HG02798 (cell line): ENCODE results near the gene ESM1.

ENCODE experiments used
- ATAC-seq: cut with Tn5 transposase; IDR thresholded peaks from one replicate; pipeline ENCODE4 v1.9.1; 2021; ENCODE audit warnings: mild to moderate bottlenecking; ENCODE audit not compliant: unreplicated experiment, poor library complexity

The ESM1 gene

GRCh38 chr5:54988218-54988617 is 2.8 kb upstream of the ESM1 start:
- ATAC-seq, result no peak

DNA sequence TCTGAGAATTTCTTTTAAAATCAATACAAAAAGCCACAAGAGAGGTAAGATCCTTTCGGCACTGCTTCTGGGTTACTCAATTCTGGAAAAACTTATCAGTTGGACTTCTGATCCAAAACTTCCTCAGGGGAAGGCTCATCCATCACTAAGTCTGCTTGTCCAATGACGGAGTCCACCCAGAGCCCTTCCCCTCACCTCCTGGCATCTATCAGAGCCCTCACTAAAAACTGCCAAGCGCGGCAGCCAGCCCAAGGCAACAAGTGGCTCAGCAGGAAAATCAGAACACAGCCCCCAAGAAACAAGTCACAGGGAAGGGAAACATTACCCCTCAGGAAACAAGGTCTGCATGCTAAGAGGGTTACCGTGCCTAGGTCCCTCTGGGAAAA is 869 bp upstream of the ESM1 start:
- no peak for ATAC-seq

DNA sequence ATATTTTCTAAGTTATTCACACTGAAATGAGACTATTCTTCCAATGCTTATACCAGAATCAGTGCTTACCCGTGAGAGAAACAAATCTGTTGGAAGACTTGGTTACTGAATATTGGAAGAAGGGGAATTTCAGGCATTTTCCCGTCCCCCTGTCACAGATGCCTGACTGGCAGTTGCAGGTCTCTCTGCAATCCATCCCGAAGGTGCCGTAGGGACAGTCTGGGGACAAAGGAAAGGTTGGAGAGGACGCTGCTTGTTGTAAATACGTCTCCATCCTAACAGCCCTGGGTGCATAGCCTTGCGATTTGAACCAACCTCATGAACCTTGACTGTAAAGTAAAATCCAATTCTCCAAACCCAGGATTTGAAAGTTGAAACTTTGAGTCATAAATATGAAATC is 3.5 kb downstream of the ESM1 start:
- no peak for ATAC-seq

GRCh38 chr5:54975701-54976100 is 9.7 kb downstream of the ESM1 start:
- no peak for ATAC-seq

- no peak for ATAC-seq
Observed at GRCh38 chr5:54969856-54970828, 15.3 kb downstream of the ESM1 start.

- no peak for ATAC-seq
Observed at GRCh38 chr5:54969242-54969641, 16.2 kb downstream of the ESM1 start.

DNA sequence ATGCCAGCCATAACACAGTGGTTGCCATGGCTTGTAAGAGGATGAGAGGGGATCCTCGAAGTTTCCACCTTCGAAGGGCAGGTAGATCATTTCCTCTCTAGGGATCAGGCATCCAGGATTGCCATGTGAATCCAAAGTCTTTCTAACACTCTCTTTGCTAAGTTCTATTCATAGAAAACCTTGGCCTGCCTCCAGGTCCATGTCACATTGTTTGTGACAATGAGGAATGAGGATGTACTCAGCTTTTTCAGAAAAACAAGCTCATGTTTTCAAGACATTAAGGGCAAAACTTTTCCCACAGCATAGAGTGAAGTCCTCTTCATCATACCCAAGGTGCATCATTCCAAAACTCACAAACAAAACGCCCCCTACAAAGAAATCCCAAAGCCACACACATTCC is 19.6 kb downstream of the ESM1 start:
- no peak for ATAC-seq

- ATAC-seq, result no peak
Observed at GRCh38 chr5:54964405-54964804, 21.0 kb downstream of the ESM1 start.

- no peak for ATAC-seq
Observed at GRCh38 chr5:54959673-54960418, 25.5 kb downstream of the ESM1 start.

GRCh38 chr5:54956922-54957321 is 28.5 kb downstream of the ESM1 start:
- ATAC-seq, result no peak

DNA sequence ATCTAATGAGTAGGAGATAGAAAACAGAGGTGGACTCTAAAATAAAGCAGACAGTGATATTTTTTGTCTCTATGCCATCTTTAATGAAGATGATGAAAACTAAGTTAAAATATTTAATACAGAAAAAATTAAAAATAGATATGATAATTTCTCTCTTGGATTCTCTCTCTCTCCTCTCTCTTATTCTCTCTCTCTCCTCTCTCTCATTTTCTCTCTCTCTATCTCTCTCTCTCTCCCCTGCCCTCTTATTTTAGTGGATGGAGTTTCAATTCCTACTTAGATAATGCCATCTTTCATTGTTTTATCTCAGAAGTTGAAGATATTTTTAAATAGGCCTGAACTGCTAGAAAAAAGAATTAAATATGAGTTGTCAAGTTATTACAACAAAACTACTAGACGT is 38.2 kb downstream of the ESM1 start:
- no peak for ATAC-seq

DNA sequence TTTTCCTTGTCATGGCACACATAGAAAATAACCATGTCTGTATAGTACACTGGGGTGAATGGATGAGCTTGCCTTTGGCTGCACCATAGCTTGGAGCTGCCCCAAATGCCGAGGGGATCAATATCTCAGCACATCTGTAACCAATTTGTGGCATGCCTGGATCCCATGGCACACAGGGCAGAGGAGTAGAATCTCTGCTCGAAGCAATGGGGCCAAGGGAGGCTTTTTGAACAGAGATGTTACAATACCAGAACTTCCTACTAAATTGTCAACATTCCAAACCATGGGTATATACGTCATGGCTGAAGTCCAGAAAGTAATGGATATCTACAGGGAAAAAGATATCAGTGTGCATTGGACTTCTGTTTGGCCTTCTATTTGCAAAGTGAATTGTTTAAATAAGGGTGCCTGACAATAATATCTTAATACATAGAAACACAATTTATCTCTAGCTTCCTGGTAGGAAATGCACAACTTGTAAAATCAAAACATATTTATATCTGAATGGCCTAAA is 39.0 kb downstream of the ESM1 start:
- no peak for ATAC-seq

GRCh38 chr5:54944364-54944763 is 41.0 kb downstream of the ESM1 start:
- ATAC-seq, result no peak

DNA sequence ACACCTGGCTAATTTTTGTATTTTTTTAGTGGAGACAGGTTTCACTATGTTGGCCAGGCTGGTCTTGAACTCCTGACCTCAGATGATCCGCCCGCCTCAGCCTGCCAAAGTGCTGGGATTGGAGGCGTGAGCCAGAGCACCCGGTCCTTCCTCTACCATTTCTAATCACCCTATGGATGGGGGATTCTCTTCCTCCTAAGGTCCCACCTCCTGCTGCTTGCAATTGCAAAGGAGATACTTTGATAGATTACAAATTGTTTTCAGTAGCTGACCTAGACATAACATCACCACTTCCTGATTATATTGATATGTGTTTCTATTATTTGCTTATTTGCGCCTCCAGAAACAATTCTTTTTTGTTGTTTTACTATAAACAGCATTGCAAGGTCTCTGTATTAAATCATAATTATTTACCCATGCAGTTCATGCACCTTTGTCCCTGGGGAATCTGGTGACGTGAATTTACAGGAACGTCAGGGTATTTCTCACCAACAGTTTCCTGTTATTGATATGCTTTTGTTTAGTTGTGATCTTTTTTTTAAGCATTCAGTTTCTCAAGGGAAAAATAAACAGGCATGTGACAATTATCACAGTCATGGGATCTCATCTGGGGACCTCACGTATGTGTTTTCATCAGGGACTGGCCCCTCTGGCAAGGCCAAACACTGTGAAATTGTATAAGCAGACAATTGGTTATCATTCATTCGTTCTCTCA is 43.2 kb downstream of the ESM1 start:
- no peak for ATAC-seq

GRCh38 chr5:54936201-54936600 is 49.2 kb downstream of the ESM1 start:
- no peak for ATAC-seq

DNA sequence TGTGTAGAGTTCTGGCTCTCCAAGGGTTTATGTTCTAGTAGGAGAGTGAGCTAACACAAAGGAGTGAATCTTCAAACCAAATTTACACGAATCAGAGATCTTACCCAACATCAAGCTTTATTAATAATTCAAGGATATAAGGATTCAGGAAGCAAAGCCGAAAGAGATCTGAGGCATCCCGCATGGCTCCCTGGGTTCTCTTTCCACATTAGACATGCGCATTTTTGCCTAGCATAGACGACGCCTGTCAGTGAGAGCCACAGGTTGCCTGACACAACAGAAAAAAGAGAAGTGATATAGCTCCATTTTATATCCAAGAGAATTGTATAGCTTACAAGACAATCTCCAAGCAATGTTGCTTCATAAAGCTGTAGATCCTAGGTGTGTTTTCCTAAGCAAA is 52.6 kb downstream of the ESM1 start:
- no peak for ATAC-seq

- no peak for ATAC-seq
Observed at GRCh38 chr5:54930736-54931135, 54.7 kb downstream of the ESM1 start.
